Neural cell (in vitro differentiated cells): Measurements from ENCODE around the gene PRIM1. TPM values are rescaled to one million over a fixed set of nuclear protein-coding genes. Genes with fewer than 3 reads are reported as not detected.
"Not testable (repeated sequence)": the region's sequence is repeated elsewhere in the genome, so short reads cannot be mapped to it uniquely, and the experiment has no call there.

ENCODE experiments used
- H2AFZ ChIP-seq: fragments of 200-600, 300-800 bp; sonication (generic), shearing (Covaris generic); 2 replicates; pipeline ENCODE4 v1.6.0; 2014; ENCODE audit warnings: low read depth, mild to moderate bottlenecking, antibody characterized with exemption, low read length, moderate library complexity
- H3F3A ChIP-seq: fragments of 200-600 bp; shearing (Covaris generic); 2 replicates; pipeline ENCODE4 v1.6.1; 2016; ENCODE audit warnings: mild to moderate bottlenecking, moderate library complexity, mixed read lengths, antibody characterized with exemption, low read length; ENCODE audit not compliant: insufficient read depth, poor library complexity, severe bottlenecking
- H3K27ac ChIP-seq: fragments of 200-600, 300-800 bp; sonication (generic), shearing (Covaris generic); 2 replicates; pipeline ENCODE4 v1.5.1; 2014; ENCODE audit warnings: mild to moderate bottlenecking, low read length, moderate library complexity
- H3K27me3 ChIP-seq: fragments of 300-800, 200-600 bp; sonication (generic), shearing (Covaris generic); 2 replicates; pipeline ENCODE4 v1.6.0; 2014; ENCODE audit warnings: mild to moderate bottlenecking, low read depth, low read length, moderate library complexity; ENCODE audit not compliant: insufficient read depth
- H3K36me3 ChIP-seq: fragments of 300-800, 200-600 bp; sonication (generic), shearing (Covaris generic); 2 replicates; pipeline ENCODE4 v1.5.1; 2014; ENCODE audit warnings: mild to moderate bottlenecking, antibody characterized with exemption, low read length, moderate library complexity; ENCODE audit not compliant: insufficient read depth
- H3K4me2 ChIP-seq: fragments of 300-800, 200-600 bp; sonication (generic), shearing (Covaris generic); 2 replicates; pipeline ENCODE4 v1.6.0; 2014; ENCODE audit warnings: mild to moderate bottlenecking, low read length
- H3K4me3 ChIP-seq: fragments of 300-800, 200-600 bp; sonication (generic), shearing (Covaris generic); 2 replicates; pipeline ENCODE4 v1.5.1; 2014; ENCODE audit warnings: mild to moderate bottlenecking, low read length, moderate library complexity
- H3K79me2 ChIP-seq: fragments of 200-600 bp; shearing (Covaris generic); replicated peaks from 2 replicates; pipeline ENCODE4 v1.6.0; 2014; ENCODE audit warnings: mild to moderate bottlenecking, low read length, moderate library complexity; ENCODE audit not compliant: insufficient read depth
- H3K9ac ChIP-seq: fragments of 300-800, 200-600 bp; sonication (generic), shearing (Covaris generic); 2 replicates; pipeline ENCODE4 v1.6.1; 2016; ENCODE audit warnings: mild to moderate bottlenecking, low read length, mixed read lengths
- H3K9me2 ChIP-seq: fragments of 200-600 bp; shearing (Covaris generic); 2 replicates; pipeline ENCODE4 v1.6.1; 2016; ENCODE audit warnings: mild to moderate bottlenecking, low read length, mixed read lengths; ENCODE audit not compliant: insufficient read depth
- H3K9me3 ChIP-seq: fragments of 200-600, 300-800 bp; sonication (generic), shearing (Covaris generic); 2 replicates; pipeline ENCODE4 v1.6.1; 2016; ENCODE audit warnings: mild to moderate bottlenecking, mixed run types, low read length, moderate library complexity, mixed read lengths
- H4K20me1 ChIP-seq: fragments of 200-600 bp; shearing (Covaris generic); 2 replicates; pipeline ENCODE4 v1.6.1; 2016; ENCODE audit warnings: mild to moderate bottlenecking, mixed run types; ENCODE audit not compliant: insufficient read depth
- EP300 ChIP-seq: fragments of 450-650 bp; conservative IDR thresholded peaks from 2 replicates; pipeline ENCODE4 v1.6.1; 2014; ENCODE audit warnings: antibody characterized with exemption, mild to moderate bottlenecking, moderate library complexity; ENCODE audit not compliant: poor library complexity, severe bottlenecking
- EZH2 ChIP-seq: fragments of 200-600, 300-800 bp; shearing (Covaris generic), sonication (generic); IDR thresholded peaks from 2 replicates; pipeline ENCODE4 v1.6.1; 2014; ENCODE audit warnings: antibody characterized with exemption, low read length, borderline replicate concordance, mild to moderate bottlenecking; ENCODE audit not compliant: insufficient read depth, poor library complexity, severe bottlenecking
- MXI1 ChIP-seq: fragments of 450-650 bp; conservative IDR thresholded peaks from 2 replicates; pipeline ENCODE4 v1.6.1; 2014; ENCODE audit warnings: antibody characterized with exemption, mild to moderate bottlenecking; ENCODE audit not compliant: poor library complexity, severe bottlenecking
- POLR2AphosphoS5 ChIP-seq: IDR thresholded peaks from 2 replicates; pipeline ENCODE4 v1.6.1; 2012
- RAD21 ChIP-seq: fragments of 450-650 bp; conservative IDR thresholded peaks from 2 replicates; pipeline ENCODE4 v1.6.1; 2014; ENCODE audit warnings: antibody characterized with exemption, mild to moderate bottlenecking, moderate library complexity
- SMC3 ChIP-seq: fragments of 450-650 bp; conservative IDR thresholded peaks from 2 replicates; pipeline ENCODE4 v1.6.1; 2014; ENCODE audit warnings: antibody characterized with exemption, mild to moderate bottlenecking, moderate library complexity; ENCODE audit not compliant: poor library complexity
- TAF1 ChIP-seq: IDR thresholded peaks from 2 replicates; pipeline ENCODE4 v1.6.1; 2012; ENCODE audit warnings: low read depth
- polyA plus RNA-seq: library from polyadenylated mRNA; depleted of rRNA; stranded (reverse); fragments of >200 nt; gene quantifications from 2 replicates; pipeline ENCODE4 v1.2.3, GENCODE V29; 2014
- TF ChIP-seq, protein P1 (sequence below): IDR thresholded peaks from 2 replicates; pipeline ENCODE4 v1.6.1; 2012; ENCODE audit warnings: borderline replicate concordance
- TF ChIP-seq, protein P2 (sequence below): fragments of 450-650 bp; IDR thresholded peaks from 2 replicates; pipeline ENCODE4 v1.5.1; 2014; ENCODE audit warnings: antibody characterized with exemption, mild to moderate bottlenecking, moderate library complexity; ENCODE audit not compliant: poor library complexity, severe bottlenecking

Gene PRIM1
- polyA plus RNA-seq, 1 donor from 2014 or later, result 36.1 TPM

DNA sequence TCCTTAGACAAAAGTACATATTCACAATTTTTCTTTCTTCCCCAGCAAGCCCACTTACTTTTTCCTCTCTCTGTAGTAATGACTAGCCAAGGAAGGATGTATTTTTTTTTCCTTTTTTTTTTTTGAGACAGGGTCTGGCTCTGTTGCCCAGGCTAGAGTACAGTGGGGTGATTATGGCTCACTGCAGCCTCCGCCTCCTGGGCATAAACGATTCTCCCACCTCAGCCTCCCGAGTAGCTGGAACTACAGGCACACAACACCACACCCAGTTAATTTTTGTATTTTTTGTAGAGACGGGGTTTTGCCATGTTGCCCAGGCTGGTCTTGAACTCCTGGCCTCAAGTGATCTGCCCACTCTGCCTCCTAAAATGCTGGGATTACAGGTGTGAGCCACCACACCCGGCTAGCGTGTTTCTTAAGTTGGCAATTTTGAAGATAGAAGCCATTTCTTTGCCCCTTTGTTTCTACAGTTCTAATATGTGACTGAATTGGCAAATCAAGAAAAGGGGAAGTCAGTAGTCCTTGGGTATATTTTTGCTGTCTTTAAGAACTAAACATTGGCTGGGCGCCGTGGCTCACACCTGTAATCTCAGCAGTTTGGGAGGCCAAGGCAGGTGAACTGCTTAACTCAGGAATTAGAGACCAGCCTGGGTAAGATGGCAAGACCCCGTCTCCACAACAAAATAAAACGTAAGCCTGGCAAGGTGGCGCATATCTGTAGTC is 23.8 kb downstream of the PRIM1 start:
- H3K9ac ChIP-seq, result no peak overlapping the region
- no peaks in the 10 kb centered on the region for H4K20me1 ChIP-seq
- TF ChIP-seq, protein P1, sequence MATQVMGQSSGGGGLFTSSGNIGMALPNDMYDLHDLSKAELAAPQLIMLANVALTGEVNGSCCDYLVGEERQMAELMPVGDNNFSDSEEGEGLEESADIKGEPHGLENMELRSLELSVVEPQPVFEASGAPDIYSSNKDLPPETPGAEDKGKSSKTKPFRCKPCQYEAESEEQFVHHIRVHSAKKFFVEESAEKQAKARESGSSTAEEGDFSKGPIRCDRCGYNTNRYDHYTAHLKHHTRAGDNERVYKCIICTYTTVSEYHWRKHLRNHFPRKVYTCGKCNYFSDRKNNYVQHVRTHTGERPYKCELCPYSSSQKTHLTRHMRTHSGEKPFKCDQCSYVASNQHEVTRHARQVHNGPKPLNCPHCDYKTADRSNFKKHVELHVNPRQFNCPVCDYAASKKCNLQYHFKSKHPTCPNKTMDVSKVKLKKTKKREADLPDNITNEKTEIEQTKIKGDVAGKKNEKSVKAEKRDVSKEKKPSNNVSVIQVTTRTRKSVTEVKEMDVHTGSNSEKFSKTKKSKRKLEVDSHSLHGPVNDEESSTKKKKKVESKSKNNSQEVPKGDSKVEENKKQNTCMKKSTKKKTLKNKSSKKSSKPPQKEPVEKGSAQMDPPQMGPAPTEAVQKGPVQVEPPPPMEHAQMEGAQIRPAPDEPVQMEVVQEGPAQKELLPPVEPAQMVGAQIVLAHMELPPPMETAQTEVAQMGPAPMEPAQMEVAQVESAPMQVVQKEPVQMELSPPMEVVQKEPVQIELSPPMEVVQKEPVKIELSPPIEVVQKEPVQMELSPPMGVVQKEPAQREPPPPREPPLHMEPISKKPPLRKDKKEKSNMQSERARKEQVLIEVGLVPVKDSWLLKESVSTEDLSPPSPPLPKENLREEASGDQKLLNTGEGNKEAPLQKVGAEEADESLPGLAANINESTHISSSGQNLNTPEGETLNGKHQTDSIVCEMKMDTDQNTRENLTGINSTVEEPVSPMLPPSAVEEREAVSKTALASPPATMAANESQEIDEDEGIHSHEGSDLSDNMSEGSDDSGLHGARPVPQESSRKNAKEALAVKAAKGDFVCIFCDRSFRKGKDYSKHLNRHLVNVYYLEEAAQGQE, result no peak
- TF ChIP-seq TAF1 (no peak), POLR2AphosphoS5 (no peak), MXI1 (no peak), EZH2 (no peak), RAD21 (no peak), SMC3 (no peak), EP300 (no peak)
- TF ChIP-seq, protein P2, sequence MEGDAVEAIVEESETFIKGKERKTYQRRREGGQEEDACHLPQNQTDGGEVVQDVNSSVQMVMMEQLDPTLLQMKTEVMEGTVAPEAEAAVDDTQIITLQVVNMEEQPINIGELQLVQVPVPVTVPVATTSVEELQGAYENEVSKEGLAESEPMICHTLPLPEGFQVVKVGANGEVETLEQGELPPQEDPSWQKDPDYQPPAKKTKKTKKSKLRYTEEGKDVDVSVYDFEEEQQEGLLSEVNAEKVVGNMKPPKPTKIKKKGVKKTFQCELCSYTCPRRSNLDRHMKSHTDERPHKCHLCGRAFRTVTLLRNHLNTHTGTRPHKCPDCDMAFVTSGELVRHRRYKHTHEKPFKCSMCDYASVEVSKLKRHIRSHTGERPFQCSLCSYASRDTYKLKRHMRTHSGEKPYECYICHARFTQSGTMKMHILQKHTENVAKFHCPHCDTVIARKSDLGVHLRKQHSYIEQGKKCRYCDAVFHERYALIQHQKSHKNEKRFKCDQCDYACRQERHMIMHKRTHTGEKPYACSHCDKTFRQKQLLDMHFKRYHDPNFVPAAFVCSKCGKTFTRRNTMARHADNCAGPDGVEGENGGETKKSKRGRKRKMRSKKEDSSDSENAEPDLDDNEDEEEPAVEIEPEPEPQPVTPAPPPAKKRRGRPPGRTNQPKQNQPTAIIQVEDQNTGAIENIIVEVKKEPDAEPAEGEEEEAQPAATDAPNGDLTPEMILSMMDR, result no peak
- peaks cover 17% of the 10 kb centered on the region for H3K79me2 ChIP-seq
- H3K9me3 ChIP-seq, result no peaks in the 10 kb centered on the region
- no peak overlapping the region for H2AFZ ChIP-seq
- no peaks in the 10 kb centered on the region for H3K36me3 ChIP-seq
- H3K27me3 ChIP-seq, result no peaks in the 10 kb centered on the region
- no peaks in the 10 kb centered on the region for H3K9me2 ChIP-seq
- no peak overlapping the region for H3K4me3 ChIP-seq
- no peak overlapping the region for H3K27ac ChIP-seq
- no peak overlapping the region for H3K4me2 ChIP-seq
- H3F3A ChIP-seq, result no peaks in the 10 kb centered on the region

DNA sequence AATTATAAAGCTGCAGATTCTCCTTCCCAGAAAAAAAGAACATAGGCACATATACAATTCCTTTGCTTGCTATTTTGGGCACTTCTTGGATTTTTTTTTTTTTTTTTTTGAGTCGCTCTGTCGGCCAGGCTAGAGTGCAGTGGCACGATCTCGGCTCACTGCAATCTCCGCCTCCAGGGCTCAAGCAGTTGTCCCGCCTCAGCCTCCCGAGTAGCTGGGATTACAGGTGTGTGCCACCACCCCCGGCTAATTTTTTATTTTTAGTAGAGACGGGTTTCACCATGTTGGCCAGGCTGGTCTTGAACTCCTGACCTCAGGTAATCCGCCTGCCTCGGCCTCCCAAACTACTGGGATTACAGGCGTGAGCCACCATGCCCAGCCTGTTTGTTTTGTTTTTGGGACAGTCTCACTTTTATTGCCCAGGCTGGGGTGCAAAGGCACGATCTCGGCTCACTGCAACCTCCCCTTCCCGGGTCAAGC is 25.9 kb downstream of the PRIM1 start:
- H3K36me3 ChIP-seq, H3K9me2 ChIP-seq, H3K9ac ChIP-seq, H4K20me1 ChIP-seq, H3F3A ChIP-seq, H3K4me3 ChIP-seq, H2AFZ ChIP-seq, H3K9me3 ChIP-seq, H3K4me2 ChIP-seq, H3K27me3 ChIP-seq: not testable (repeated sequence)
- peaks cover 37% of the 10 kb centered on the region for H3K79me2 ChIP-seq
- peak overlapping the region; percentile 86 for H3K27ac ChIP-seq
